Measurements from ENCODE around the gene CNPY2. TPM values are rescaled to one million over a fixed set of nuclear protein-coding genes. Genes with fewer than 3 reads are reported as not detected.
A peak's percentile ranks its signal among the peaks of the same experiment; 100 is the strongest.

The CNPY2 gene
- total and polyA plus RNA-seq, 2 of the 13 experiments (the other 11 are each of a cell fraction or from before 2014, with no cell fraction given) = 285 to 356 TPM

DNA sequence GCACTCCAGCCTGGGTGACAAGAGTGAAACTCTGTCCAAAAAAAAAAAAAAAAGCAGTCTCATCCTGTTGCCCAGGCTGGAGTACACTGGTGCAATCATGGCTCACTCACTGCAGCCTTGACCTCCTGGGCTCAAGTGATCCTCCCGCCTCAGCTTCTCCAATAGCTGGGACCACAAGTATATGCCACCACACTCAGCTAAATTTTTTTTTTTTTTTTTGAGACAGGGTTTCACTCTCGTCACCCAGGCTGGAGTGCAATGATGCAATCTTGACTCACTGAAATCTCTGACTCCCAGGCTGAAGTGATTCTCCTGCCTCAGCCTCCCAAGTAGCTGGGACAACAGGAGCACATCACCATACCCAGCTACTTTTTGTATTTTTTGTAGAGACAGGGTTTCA is 5.2 kb upstream of the CNPY2 start:
- CTCF ChIA-PET (ENCODE audit: low intra/inter-chr PET ratio, low total read pairs) = no interaction called here
- WGBS (ENCODE audit: low lambda C conversion rate) = 93% methylated on average over 2 of the region's 2 CpGs
- intact Hi-C loops (cut with micrococcal nuclease; ENCODE audit: unreplicated experiment) = no loop called here
- in situ Hi-C loops (cut with HindIII; ENCODE audit: extremely low pct_ligation_motif_present, low pct_unique_long_range_greater_than_20kb) = no loop called here
- FAIRE-seq (no peak), DNase-seq (ENCODE audit: low spot score) (no peak), ATAC-seq (no peak)
- no peak overlapping the region for H3K27ac ChIP-seq (ENCODE audit: extremely low read length, insufficient read depth, low read length)
- H3K79me2 ChIP-seq (ENCODE audit: insufficient read depth, low read length) = no peaks in the 10 kb centered on the region
- no peaks in the 10 kb centered on the region for H3K27me3 ChIP-seq (ENCODE audit: control insufficient read depth in 1 of 2, insufficient read depth in 2 of 2, low read length in 2 of 2)
- POLR2A ChIA-PET = interaction anchor here (0.9 kb wide), 1 partner anchor 13 kb away, joined by 4 read pairs; the partner anchor contains the start of gene PAN2
- no peak overlapping the region for H3K4me3 ChIP-seq (replicated peaks in 1 of 3; ENCODE audit: insufficient read depth in 1 of 3, low read depth in 2 of 3, low read length in 3 of 3)
- H4K20me1 ChIP-seq (ENCODE audit: insufficient read depth, low read length) = no peaks in the 10 kb centered on the region
- H3K4me2 ChIP-seq (ENCODE audit: low read depth, low read length) = no peak overlapping the region
- no peak overlapping the region for H2AFZ ChIP-seq (ENCODE audit: low read length)
- peaks cover 13 to 46% of the 10 kb centered on the region in 2 experiments; a peak in 4 of 5 replicates for H3K36me3 ChIP-seq (replicated peaks in 1 of 2; ENCODE audit: control insufficient read depth in 1 of 2, insufficient read depth in 2 of 2, low read length in 2 of 2)
- no peak overlapping the region for H3K9ac ChIP-seq (ENCODE audit: insufficient read depth, low read depth, low read length)
- H3K4me1 ChIP-seq (ENCODE audit: insufficient read depth, low read length) = peaks cover 25% of the 10 kb centered on the region
- no peaks in the 10 kb centered on the region for H3K9me3 ChIP-seq (ENCODE audit: low read length)
- no TSS peak for BruUV-seq (replicated peaks)
- TF ChIP-seq ZNF710 (CRISPR knock-in tag; IDR thresholded peaks at IDR 0.05; ENCODE audit: borderline replicate concordance) = no peak
- TF ChIP-seq ATF7 (IDR thresholded peaks at IDR 0.05) = peak; percentile 35; the same call in 1 of the 2 replicates
- TF ChIP-seq ATF7 (CRISPR knock-in tag; IDR thresholded peaks at IDR 0.05) = no peak
- TF ChIP-seq, protein P1, sequence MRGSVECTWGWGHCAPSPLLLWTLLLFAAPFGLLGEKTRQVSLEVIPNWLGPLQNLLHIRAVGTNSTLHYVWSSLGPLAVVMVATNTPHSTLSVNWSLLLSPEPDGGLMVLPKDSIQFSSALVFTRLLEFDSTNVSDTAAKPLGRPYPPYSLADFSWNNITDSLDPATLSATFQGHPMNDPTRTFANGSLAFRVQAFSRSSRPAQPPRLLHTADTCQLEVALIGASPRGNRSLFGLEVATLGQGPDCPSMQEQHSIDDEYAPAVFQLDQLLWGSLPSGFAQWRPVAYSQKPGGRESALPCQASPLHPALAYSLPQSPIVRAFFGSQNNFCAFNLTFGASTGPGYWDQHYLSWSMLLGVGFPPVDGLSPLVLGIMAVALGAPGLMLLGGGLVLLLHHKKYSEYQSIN (CRISPR knock-in tag; IDR thresholded peaks at IDR 0.05; ENCODE audit: borderline replicate concordance) = no peak
- no peak for TF ChIP-seq SP140L (CRISPR knock-in tag; IDR thresholded peaks at IDR 0.05; ENCODE audit: borderline replicate concordance)
- TF ChIP-seq NFYB (CRISPR knock-in tag; IDR thresholded peaks at IDR 0.05) = no peak
- no peak for TF ChIP-seq ZNF790 (CRISPR knock-in tag; IDR thresholded peaks at IDR 0.05; ENCODE audit: borderline replicate concordance)
- no peak for TF ChIP-seq ZNF660 (CRISPR knock-in tag; IDR thresholded peaks at IDR 0.05; ENCODE audit: borderline replicate concordance, low read depth)
- TF ChIP-seq TBP (CRISPR knock-in tag; IDR thresholded peaks at IDR 0.05) = no peak
- no peak for TF ChIP-seq NR1H2 (CRISPR knock-in tag; IDR thresholded peaks at IDR 0.05; ENCODE audit: borderline replicate concordance, low read depth)
- peak; percentile 31; the same call in 1 of the 2 replicates for TF ChIP-seq CEBPB (IDR thresholded peaks at IDR 0.05; ENCODE audit: borderline replicate concordance, low read depth, low read length)
- TF ChIP-seq, protein P2, sequence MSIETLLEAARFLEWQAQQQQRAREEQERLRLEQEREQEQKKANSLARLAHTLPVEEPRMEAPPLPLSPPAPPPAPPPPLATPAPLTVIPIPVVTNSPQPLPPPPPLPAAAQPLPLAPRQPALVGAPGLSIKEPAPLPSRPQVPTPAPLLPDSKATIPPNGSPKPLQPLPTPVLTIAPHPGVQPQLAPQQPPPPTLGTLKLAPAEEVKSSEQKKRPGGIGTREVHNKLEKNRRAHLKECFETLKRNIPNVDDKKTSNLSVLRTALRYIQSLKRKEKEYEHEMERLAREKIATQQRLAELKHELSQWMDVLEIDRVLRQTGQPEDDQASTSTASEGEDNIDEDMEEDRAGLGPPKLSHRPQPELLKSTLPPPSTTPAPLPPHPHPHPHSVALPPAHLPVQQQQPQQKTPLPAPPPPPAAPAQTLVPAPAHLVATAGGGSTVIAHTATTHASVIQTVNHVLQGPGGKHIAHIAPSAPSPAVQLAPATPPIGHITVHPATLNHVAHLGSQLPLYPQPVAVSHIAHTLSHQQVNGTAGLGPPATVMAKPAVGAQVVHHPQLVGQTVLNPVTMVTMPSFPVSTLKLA (IDR thresholded peaks at IDR 0.05) = no peak
- TF ChIP-seq KLF15 (CRISPR knock-in tag; IDR thresholded peaks at IDR 0.05; ENCODE audit: borderline replicate concordance) = no peak
- no peak for TF ChIP-seq SOX13 (IDR thresholded peaks at IDR 0.05)
- TF ChIP-seq SOX13 (CRISPR knock-in tag; conservative IDR thresholded peaks at IDR 0.05 in 1 of 2, IDR thresholded peaks at IDR 0.05 in 1 of 2) = no peak
- TF ChIP-seq, protein P3, sequence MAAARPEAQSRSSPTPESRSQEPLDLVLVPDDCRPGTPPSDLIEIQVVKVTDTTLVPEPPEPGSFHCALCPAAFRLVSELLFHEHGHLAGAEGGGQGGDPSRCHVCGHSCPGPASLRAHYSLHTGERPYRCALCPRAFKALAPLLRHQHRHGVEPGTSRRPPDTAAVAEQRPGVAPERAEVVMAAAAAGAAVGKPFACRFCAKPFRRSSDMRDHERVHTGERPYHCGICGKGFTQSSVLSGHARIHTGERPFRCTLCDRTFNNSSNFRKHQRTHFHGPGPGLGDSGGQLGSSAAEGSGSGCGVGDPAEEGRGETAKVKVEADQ (CRISPR knock-in tag; IDR thresholded peaks at IDR 0.05; ENCODE audit: borderline replicate concordance) = no peak
- TF ChIP-seq NKX3-1 (CRISPR knock-in tag; IDR thresholded peaks at IDR 0.05) = no peak
- TF ChIP-seq CEBPG (CRISPR knock-in tag; IDR thresholded peaks at IDR 0.05) = 0 out of 2 replicates have a peak, but pooled peaks have one; percentile 9
- TF ChIP-seq SNAPC2 (CRISPR knock-in tag; IDR thresholded peaks at IDR 0.05) = no peak
- no peak for TF ChIP-seq RNF2 (conservative IDR thresholded peaks at IDR 0.05; ENCODE audit: low read depth)
- no peak for TF ChIP-seq SRF (IDR thresholded peaks at IDR 0.05; ENCODE audit: low read depth, low read length)

Data from HepG2 (cell line).